22Rv1 (cell line): Measurements from ENCODE around the gene STRBP.

Experiments used
- H3K27ac ChIP-seq: fragments of 450-650 bp; 2 replicates; pipeline ENCODE4 v1.5.1; 2017
- ZFX ChIP-seq: fragments of 450-650 bp; IDR thresholded peaks from 2 replicates; pipeline ENCODE4 v1.6.1; 2017; ENCODE audit warnings: antibody characterized with exemption, borderline replicate concordance
- TF ChIP-seq, protein P1 (sequence below): fragments of 450-650 bp; IDR thresholded peaks from 2 replicates; pipeline ENCODE4 v1.5.1; 2017; ENCODE audit warnings: mild to moderate bottlenecking

The STRBP gene

DNA sequence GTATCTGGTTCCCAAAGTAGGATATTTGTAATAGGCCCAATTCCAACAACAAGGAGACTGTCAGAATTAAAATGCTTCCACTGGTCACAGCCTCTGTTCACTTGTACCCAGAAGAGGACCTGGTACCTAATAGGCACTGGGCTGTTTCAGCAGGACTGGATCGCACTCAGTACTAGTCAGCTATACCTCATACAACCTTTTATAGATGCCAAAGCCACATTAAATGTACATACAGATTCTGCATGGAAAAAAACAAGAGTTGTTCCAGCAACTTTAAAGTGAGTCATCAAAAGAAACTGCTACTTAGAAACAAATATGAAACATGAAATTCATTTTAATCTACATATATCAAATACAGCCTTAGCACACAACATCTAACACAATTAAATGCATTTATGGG lies 147.4 kb downstream of the STRBP start:
- no peak overlapping the region for H3K27ac ChIP-seq
- TF ChIP-seq, protein P1, sequence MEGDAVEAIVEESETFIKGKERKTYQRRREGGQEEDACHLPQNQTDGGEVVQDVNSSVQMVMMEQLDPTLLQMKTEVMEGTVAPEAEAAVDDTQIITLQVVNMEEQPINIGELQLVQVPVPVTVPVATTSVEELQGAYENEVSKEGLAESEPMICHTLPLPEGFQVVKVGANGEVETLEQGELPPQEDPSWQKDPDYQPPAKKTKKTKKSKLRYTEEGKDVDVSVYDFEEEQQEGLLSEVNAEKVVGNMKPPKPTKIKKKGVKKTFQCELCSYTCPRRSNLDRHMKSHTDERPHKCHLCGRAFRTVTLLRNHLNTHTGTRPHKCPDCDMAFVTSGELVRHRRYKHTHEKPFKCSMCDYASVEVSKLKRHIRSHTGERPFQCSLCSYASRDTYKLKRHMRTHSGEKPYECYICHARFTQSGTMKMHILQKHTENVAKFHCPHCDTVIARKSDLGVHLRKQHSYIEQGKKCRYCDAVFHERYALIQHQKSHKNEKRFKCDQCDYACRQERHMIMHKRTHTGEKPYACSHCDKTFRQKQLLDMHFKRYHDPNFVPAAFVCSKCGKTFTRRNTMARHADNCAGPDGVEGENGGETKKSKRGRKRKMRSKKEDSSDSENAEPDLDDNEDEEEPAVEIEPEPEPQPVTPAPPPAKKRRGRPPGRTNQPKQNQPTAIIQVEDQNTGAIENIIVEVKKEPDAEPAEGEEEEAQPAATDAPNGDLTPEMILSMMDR: no peak
- no peak for TF ChIP-seq ZFX

DNA sequence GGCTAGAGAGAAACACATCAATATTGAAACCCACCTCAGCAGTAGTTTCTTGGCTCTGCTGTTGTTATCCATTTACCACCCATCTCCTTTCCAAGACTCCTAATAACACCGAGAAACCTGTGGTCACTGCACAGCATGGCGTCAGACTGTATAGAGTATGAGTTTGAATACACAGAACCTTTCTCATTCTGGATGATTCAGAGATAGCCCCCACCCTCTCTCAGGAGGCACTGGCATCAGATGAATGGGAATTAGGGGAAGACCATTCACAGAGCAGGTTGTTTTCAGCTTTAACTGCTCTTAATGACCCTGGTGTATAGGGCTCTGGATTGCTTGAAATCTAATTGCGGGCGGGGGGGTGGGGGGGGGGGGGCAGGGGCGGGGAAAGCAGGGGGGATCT lies 148.3 kb downstream of the STRBP start:
- no peak overlapping the region for H3K27ac ChIP-seq
- TF ChIP-seq, protein P1: no peak
- TF ChIP-seq ZFX: no peak

DNA sequence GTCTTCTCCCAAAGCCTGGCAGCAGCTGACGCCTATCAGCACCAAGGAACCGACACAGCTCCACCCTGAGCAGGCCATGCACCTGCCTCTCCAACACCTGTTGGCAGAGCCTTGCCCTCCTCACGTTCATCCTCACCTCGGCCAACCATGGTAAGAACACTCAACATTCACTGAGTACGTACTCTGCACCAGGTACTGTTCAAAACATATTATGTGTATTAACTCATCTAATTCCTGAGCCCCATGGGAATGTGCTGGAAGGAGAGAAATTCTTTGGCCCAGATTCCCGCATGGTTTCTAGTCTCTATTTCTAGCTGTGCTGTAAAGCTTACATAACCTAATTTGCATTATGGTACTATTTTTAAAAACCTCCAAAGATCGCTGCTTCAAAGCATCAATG lies 148.8 kb downstream of the STRBP start:
- TF ChIP-seq, protein P1: no peak
- no peak for TF ChIP-seq ZFX

DNA sequence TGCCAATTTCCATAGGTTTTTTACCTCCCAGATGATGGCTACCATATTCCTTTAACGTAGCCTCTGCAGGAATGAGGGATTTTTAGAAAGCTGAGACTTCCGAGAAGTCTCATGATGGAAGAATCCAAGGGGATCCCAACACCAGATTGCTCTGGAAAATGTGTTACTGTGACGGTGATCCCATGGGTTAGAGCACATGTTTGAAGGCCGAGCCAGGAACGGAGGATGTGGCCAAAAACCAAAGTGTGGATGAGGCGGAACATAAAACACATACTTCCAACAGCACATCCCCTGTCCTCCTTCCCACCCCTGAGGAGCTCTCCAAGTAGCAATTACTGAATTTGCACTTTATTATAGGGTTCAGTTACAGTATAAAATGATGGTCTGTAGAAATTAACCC lies 152.3 kb downstream of the STRBP start:
- no peak overlapping the region for H3K27ac ChIP-seq
- no peak for TF ChIP-seq ZFX
- TF ChIP-seq, protein P1: no peak

More for the DNA sequence above, 148.8 kb downstream of the STRBP start:
- H3K27ac ChIP-seq: no peak overlapping the region

DNA sequence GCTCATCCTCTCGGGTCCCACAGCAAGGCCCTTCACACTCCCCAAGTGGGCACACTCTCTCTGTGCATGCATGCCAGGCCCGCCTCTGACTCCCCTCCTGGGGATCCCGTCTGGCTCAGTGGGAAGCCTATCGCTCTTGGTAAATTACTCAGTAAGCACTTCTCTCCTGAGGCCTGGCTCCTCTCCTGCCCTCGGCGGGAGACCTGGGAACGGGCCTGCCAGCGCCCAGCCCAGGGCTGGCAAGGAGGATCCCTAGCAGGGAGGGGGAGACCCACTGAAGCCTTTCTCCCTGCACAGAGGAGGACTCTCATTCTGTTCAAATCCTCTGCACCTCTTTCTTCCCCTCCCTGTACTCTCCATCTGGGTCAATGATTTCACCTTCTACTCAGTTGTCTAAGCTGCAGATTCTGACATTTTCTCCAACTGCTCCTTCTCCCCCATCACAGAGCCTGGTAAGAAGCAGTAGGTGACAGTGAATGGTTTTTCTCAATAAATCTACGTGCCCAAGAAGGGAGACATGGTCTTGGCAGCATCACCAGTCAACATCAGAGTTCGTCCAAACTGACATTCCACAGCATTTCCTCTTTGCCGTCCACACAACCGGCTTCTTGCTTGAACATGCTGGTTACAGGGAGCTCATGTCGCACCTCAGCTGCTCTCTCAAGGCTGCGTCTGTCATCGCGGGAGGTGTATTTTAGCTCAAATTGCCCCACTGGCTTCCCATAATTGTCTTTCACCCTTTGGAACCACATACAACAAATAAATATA lies 153.1 kb downstream of the STRBP start:
- no peak overlapping the region for H3K27ac ChIP-seq
- no peak for TF ChIP-seq ZFX
- TF ChIP-seq, protein P1: no peak

DNA sequence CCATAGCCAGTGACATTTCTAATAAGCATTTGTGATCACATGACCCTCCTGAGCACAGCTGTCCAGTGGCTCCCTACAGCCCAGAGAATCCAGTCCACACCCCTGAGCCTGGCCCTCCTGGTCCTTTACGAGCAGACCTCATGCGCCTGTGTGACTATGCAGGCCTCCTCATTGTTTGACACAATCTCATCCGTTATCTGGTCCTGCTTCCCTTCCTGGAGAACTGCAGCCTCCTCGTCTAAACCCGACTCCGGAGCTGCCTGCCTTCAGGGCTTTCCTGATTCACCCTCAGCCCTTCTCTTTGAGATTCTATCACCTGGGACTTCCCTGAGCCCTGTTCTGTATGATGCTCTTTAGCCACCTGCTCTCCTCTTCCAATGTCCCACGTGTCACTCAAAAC lies 155.2 kb downstream of the STRBP start:
- TF ChIP-seq, protein P1: no peak
- TF ChIP-seq ZFX: no peak

More for the DNA sequence above, 155.2 kb downstream of the STRBP start:
- H3K27ac ChIP-seq: no peak overlapping the region
